ENCODE results near the gene SLC43A3.

The SLC43A3 gene

GRCh38 chr11:57427727-57428082 is 784 bp upstream of the SLC43A3 start:
- DNase-seq (ENCODE audit: low read depth in 2 of 2), result no peak

GRCh38 chr11:57426439-57426928 is 437 bp downstream of the SLC43A3 start:
- no peak for DNase-seq (ENCODE audit: low read depth in 2 of 2)

GRCh38 chr11:57425565-57426438 is 1.1 kb downstream of the SLC43A3 start:
- no peak for DNase-seq (ENCODE audit: low read depth in 2 of 2)

GRCh38 chr11:57424792-57425564 is 1.9 kb downstream of the SLC43A3 start:
- DNase-seq (ENCODE audit: low read depth in 2 of 2), result peak; percentile 86 to 92

GRCh38 chr11:57424137-57424791 is 2.7 kb downstream of the SLC43A3 start:
- no peak for DNase-seq (ENCODE audit: low read depth in 2 of 2)

- no peak for DNase-seq (ENCODE audit: low read depth in 2 of 2)
These were observed 4.3 kb downstream of the SLC43A3 start for GRCh38 chr11:57422669-57423068.

GRCh38 chr11:57421805-57422204 is 5.1 kb downstream of the SLC43A3 start:
- no peak for DNase-seq (ENCODE audit: low read depth in 2 of 2)

GRCh38 chr11:57421066-57421465 is 5.9 kb downstream of the SLC43A3 start:
- no peak for DNase-seq (ENCODE audit: low read depth in 2 of 2)

GRCh38 chr11:57419146-57419545 is 7.8 kb downstream of the SLC43A3 start:
- DNase-seq (ENCODE audit: low read depth in 2 of 2), result no peak

GRCh38 chr11:57418131-57418530 is 8.8 kb downstream of the SLC43A3 start:
- DNase-seq (ENCODE audit: low read depth in 2 of 2), result no peak

- no peak for DNase-seq (ENCODE audit: low read depth in 2 of 2)
These were observed 9.9 kb downstream of the SLC43A3 start for GRCh38 chr11:57417056-57417455.

- no peak for DNase-seq (ENCODE audit: low read depth in 2 of 2)
These were observed 10.5 kb downstream of the SLC43A3 start for GRCh38 chr11:57416436-57416835.

GRCh38 chr11:57414612-57415212 is 12.2 kb downstream of the SLC43A3 start:
- DNase-seq (ENCODE audit: low read depth in 2 of 2), result no peak

GRCh38 chr11:57413681-57414080 is 13.2 kb downstream of the SLC43A3 start:
- no peak for DNase-seq (ENCODE audit: low read depth in 2 of 2)

GRCh38 chr11:57410287-57410686 is 16.6 kb downstream of the SLC43A3 start:
- no peak for DNase-seq (ENCODE audit: low read depth in 2 of 2)

- DNase-seq (ENCODE audit: low read depth in 2 of 2), result no peak
These were observed 17.4 kb downstream of the SLC43A3 start for GRCh38 chr11:57409321-57410100.

GRCh38 chr11:57408771-57409170 is 18.1 kb downstream of the SLC43A3 start:
- no peak for DNase-seq (ENCODE audit: low read depth in 2 of 2)

GRCh38 chr11:57407941-57408475 is 18.9 kb downstream of the SLC43A3 start:
- no peak for DNase-seq (ENCODE audit: low read depth in 2 of 2)

GRCh38 chr11:57407010-57407920 is 19.7 kb downstream of the SLC43A3 start:
- DNase-seq (ENCODE audit: low read depth in 2 of 2), result no peak

Measured in stimulated activated CD8-positive, alpha-beta memory T cell treated with anti-CD3 and anti-CD28 coated beads, Interleukin-7, amount 100 ng/mL, for 4 hours (primary cell).